ENCODE measurements around the gene HSD17B13.

- TF ChIP-seq LEF1 (IDR thresholded peaks at IDR 0.05; ENCODE audit: borderline replicate concordance), result no peak
- TF ChIP-seq FOXM1 (IDR thresholded peaks at IDR 0.05; ENCODE audit: borderline replicate concordance), result no peak
- no peak for TF ChIP-seq TARDBP (IDR thresholded peaks at IDR 0.05)
- no peak for TF ChIP-seq SP1 (IDR thresholded peaks at IDR 0.05)
- TF ChIP-seq NFRKB (IDR thresholded peaks at IDR 0.05), result no peak
- TF ChIP-seq BHLHE40 (IDR thresholded peaks at IDR 0.05; ENCODE audit: borderline replicate concordance), result no peak
- TF ChIP-seq HDGF (IDR thresholded peaks at IDR 0.05; ENCODE audit: borderline replicate concordance), result no peak
- TF ChIP-seq L3MBTL2 (conservative IDR thresholded peaks at IDR 0.05), result no peak
- no peak for TF ChIP-seq ARNT (IDR thresholded peaks at IDR 0.05)
- no peak for TF ChIP-seq SUZ12 (IDR thresholded peaks at IDR 0.05)
Measured at GRCh38 chr4:87306056-87306455, 16.6 kb downstream of the HSD17B13 start.
